HG03039 (cell line): ENCODE results near the gene FSCN2.

ENCODE experiments used
- ATAC-seq: cut with Tn5 transposase; IDR thresholded peaks from one replicate; pipeline ENCODE4 v1.9.1; 2021; ENCODE audit warnings: mild to moderate bottlenecking, moderate library complexity; ENCODE audit not compliant: unreplicated experiment

Gene FSCN2

GRCh38 chr17:81552244-81553017 is 24.3 kb downstream of the FSCN2 start, which contains the start of gene FAAP100:
FAAP100 (minus strand) TSS chr17:81552353; CDS start chr17:81552330, 23 bp downstream.
- peak; percentile 38 for ATAC-seq

GRCh38 chr17:81553018-81553615 is 24.9 kb downstream of the FSCN2 start:
- ATAC-seq, result peak; percentile 28

- no peak for ATAC-seq
These were observed 25.5 kb downstream of the FSCN2 start for GRCh38 chr17:81553616-81554181.

GRCh38 chr17:81556175-81556691 is 28.1 kb downstream of the FSCN2 start:
- ATAC-seq, result no peak

GRCh38 chr17:81556863-81557262 is 28.7 kb downstream of the FSCN2 start:
- no peak for ATAC-seq

GRCh38 chr17:81557276-81558114 is 29.3 kb downstream of the FSCN2 start:
- no peak for ATAC-seq

GRCh38 chr17:81558115-81558468 is 29.9 kb downstream of the FSCN2 start:
- no peak for ATAC-seq

GRCh38 chr17:81558941-81559806 is 31.0 kb downstream of the FSCN2 start:
- no peak for ATAC-seq

GRCh38 chr17:81561494-81561885 is 33.3 kb downstream of the FSCN2 start:
- no peak for ATAC-seq

GRCh38 chr17:81563861-81564586 is 35.8 kb downstream of the FSCN2 start:
- ATAC-seq, result no peak

GRCh38 chr17:81564778-81565177 is 36.6 kb downstream of the FSCN2 start:
- no peak for ATAC-seq

GRCh38 chr17:81565231-81565630 is 37.1 kb downstream of the FSCN2 start:
- no peak for ATAC-seq

- no peak for ATAC-seq
These were observed 38.4 kb downstream of the FSCN2 start for GRCh38 chr17:81566461-81567126.

GRCh38 chr17:81567191-81567590 is 39.0 kb downstream of the FSCN2 start:
- no peak for ATAC-seq

GRCh38 chr17:81568416-81568815 is 40.2 kb downstream of the FSCN2 start:
- no peak for ATAC-seq

- no peak for ATAC-seq
These were observed 41.9 kb downstream of the FSCN2 start for GRCh38 chr17:81569986-81570514.

GRCh38 chr17:81570964-81571363 is 42.8 kb downstream of the FSCN2 start:
- no peak for ATAC-seq

- ATAC-seq, result no peak
These were observed 44.5 kb downstream of the FSCN2 start for GRCh38 chr17:81572563-81573168.
